Keratinocyte (primary cell): Measurements from ENCODE around the gene RALGPS1.

Experiments used
- EZH2 ChIP-seq: IDR thresholded peaks from one replicate; pipeline ENCODE4 v1.6.1; 2012; ENCODE audit warnings: inconsistent platforms, mild to moderate bottlenecking, low read length, moderate library complexity
- TF ChIP-seq, protein P1 (sequence below), 3 experiments: IDR thresholded peaks in 1 of 3; conservative IDR thresholded peaks in 1 of 3; optimal IDR thresholded peaks in 1 of 3; 2 replicates in 2 of 3; 3 replicates in 1 of 3; pipeline versions ENCODE3 to v1.5.1; 2011; ENCODE audit warnings: low read length in 3 of 3, mild to moderate bottlenecking in 3 of 3, moderate library complexity in 2 of 3, control low read depth in 1 of 3, inconsistent platforms in 1 of 3; ENCODE audit not compliant: insufficient read depth in 2 of 3; ENCODE audit errors: extremely low read depth in 1 of 3

GRCh38 chr9:126965541-126966428 is 51.2 kb downstream of the RALGPS1 start:
- TF ChIP-seq, protein P1, sequence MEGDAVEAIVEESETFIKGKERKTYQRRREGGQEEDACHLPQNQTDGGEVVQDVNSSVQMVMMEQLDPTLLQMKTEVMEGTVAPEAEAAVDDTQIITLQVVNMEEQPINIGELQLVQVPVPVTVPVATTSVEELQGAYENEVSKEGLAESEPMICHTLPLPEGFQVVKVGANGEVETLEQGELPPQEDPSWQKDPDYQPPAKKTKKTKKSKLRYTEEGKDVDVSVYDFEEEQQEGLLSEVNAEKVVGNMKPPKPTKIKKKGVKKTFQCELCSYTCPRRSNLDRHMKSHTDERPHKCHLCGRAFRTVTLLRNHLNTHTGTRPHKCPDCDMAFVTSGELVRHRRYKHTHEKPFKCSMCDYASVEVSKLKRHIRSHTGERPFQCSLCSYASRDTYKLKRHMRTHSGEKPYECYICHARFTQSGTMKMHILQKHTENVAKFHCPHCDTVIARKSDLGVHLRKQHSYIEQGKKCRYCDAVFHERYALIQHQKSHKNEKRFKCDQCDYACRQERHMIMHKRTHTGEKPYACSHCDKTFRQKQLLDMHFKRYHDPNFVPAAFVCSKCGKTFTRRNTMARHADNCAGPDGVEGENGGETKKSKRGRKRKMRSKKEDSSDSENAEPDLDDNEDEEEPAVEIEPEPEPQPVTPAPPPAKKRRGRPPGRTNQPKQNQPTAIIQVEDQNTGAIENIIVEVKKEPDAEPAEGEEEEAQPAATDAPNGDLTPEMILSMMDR (optimal IDR thresholded peaks at IDR 0.05 in 1 of 3, IDR thresholded peaks at IDR 0.05 in 1 of 3, conservative IDR thresholded peaks at IDR 0.05 in 1 of 3; ENCODE audit: extremely low read depth in 1 of 3, insufficient read depth in 2 of 3, low read length in 3 of 3) = peak; percentile 91 to 97 (median 94)
- TF ChIP-seq EZH2 = no peak
